ENCODE measurements around the gene OR56B1.

DNA sequence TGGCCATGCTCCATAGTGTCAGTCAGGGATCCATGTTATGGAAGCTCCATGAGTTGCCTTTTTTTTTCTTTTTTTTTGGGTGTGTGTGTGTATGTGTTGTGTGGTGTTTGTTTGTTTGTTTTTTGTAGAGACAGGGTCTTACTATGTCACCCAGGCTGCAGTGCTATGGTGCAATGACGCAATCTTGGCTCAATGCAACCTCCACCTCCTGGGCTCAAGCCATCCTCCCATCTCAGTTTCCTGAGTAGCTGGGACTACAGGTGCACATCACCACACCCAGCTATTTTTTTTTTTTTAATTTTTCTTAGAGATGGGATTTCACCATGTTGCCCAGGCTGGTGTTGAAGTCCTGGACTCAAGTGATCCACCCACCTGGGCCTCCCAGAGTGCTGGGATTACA, 47.8 kb upstream of the OR56B1 start:
- TF ChIP-seq CTCF (IDR thresholded peaks at IDR 0.05), result no peak
- no peak for TF ChIP-seq POLR2A (IDR thresholded peaks at IDR 0.05)

Data from testis (tissue), 2 donors.